H1 (cell line): ENCODE data around the gene TMEM114. TPM values are rescaled to one million over a fixed set of nuclear protein-coding genes. Genes with fewer than 3 reads are reported as not detected.

Experiments
- CTCF ChIA-PET: fragments of 300-600 bp; sonication (Branson Sonifier 250); formaldehyde crosslinking; loops from one replicate; lab custom pipeline; 2021; ENCODE audit not compliant: partially characterized antibody; lab: Charles Lee
- POLR2A ChIA-PET: fragments of 300-600 bp; sonication (Branson Sonifier 250); formaldehyde crosslinking; loops from one replicate; lab custom pipeline; 2021; ENCODE audit warnings: inconsistent platforms; ENCODE audit not compliant: partially characterized antibody; lab: Charles Lee
- DNase-seq, 2 experiments: peaks; one replicate each; pipeline versions ENCODE4 v3.0.0 to v3.0.0-alpha.2; 2010 to 2022; ENCODE audit warnings: low spot score in 2 of 2, low read depth in 1 of 2, mixed read lengths in 1 of 2
- FAIRE-seq: peaks from 2 replicates; lab custom pipeline; 2011; peaks lifted over from hg19 to GRCh38; lab: Jason Lieb, UNC
- H2AFZ ChIP-seq: 2 replicates; pipeline ENCODE4 v1.8.1; 2012; ENCODE audit warnings: low read length, inconsistent platforms
- H2AK5ac ChIP-seq: 2 replicates; pipeline ENCODE4 v1.6.1; 2013; ENCODE audit warnings: low read depth, low read length
- H2BK120ac ChIP-seq: replicated peaks from 2 replicates; pipeline ENCODE3; 2013; ENCODE audit warnings: low read depth, low read length, inconsistent platforms
- H2BK12ac ChIP-seq: 2 replicates; pipeline ENCODE4 v1.6.1; 2013; ENCODE audit warnings: low read depth, low read length
- H2BK15ac ChIP-seq: 2 replicates; pipeline ENCODE4 v1.6.1; 2013; ENCODE audit warnings: low read length
- H2BK20ac ChIP-seq: 2 replicates; pipeline ENCODE4 v1.6.1; 2013; ENCODE audit warnings: low read length
- H2BK5ac ChIP-seq: 2 replicates; pipeline ENCODE4 v1.6.1; 2013; ENCODE audit warnings: low read depth, low read length
- H3K14ac ChIP-seq: 2 replicates; pipeline ENCODE4 v1.6.1; 2013; ENCODE audit warnings: inconsistent platforms; ENCODE audit not compliant: insufficient read length
- H3K18ac ChIP-seq: 2 replicates; pipeline ENCODE4 v1.6.1; 2013; ENCODE audit warnings: low read length; ENCODE audit errors: extremely low read depth
- H3K23ac ChIP-seq: 2 replicates; pipeline ENCODE4 v1.6.1; 2013; ENCODE audit warnings: inconsistent platforms; ENCODE audit not compliant: insufficient read length
- H3K23me2 ChIP-seq: 2 replicates; pipeline ENCODE4 v1.6.1; 2013; ENCODE audit warnings: low read depth, low read length
- H3K27ac ChIP-seq: 2 replicates; pipeline ENCODE4 v1.6.1; 2011; ENCODE audit warnings: low read depth, low read length, inconsistent platforms
- H3K27me3 ChIP-seq, 4 experiments: replicated peaks in 1 of 4; 1 replicate in 1 of 4; 2 replicates in 3 of 4; pipeline versions ENCODE4 v1.6.1 to v1.8.1; 2011 to 2013; ENCODE audit warnings: low read length in 3 of 4, mild to moderate bottlenecking in 3 of 4, inconsistent platforms in 2 of 4, mixed read lengths in 2 of 4, moderate library complexity in 1 of 4; ENCODE audit not compliant: control insufficient read depth in 3 of 4, insufficient read depth in 3 of 4; ENCODE audit errors: extremely low read depth in 1 of 4
- H3K36me3 ChIP-seq, 4 experiments: 2 replicates each; pipeline versions ENCODE4 v1.6.1 to v1.8.1; 2011 to 2013; ENCODE audit warnings: mild to moderate bottlenecking in 4 of 4, low read length in 3 of 4, moderate library complexity in 2 of 4, control low read depth in 1 of 4, inconsistent platforms in 1 of 4; ENCODE audit not compliant: insufficient read depth in 4 of 4, control insufficient read depth in 2 of 4
- H3K4ac ChIP-seq: replicated peaks from 2 replicates; pipeline ENCODE3; 2013; ENCODE audit warnings: low read length, low read depth, mixed read lengths, inconsistent platforms; ENCODE audit not compliant: insufficient read length
- H3K4me1 ChIP-seq, 4 experiments: replicated peaks in 1 of 4; 1 replicate in 1 of 4; 2 replicates in 3 of 4; pipeline versions ENCODE4 v1.6.1 to v1.8.1; 2011 to 2013; ENCODE audit warnings: low read length in 3 of 4, inconsistent platforms in 2 of 4, mixed read lengths in 1 of 4; ENCODE audit not compliant: insufficient read depth in 4 of 4, control insufficient read depth in 3 of 4
- H3K4me2 ChIP-seq, 2 experiments: 2 replicates each; pipeline versions ENCODE4 v1.6.1 to v1.8.1; 2011 to 2013; ENCODE audit warnings: low read depth in 2 of 2, low read length in 2 of 2, control low read depth in 1 of 2, inconsistent platforms in 1 of 2, mild to moderate bottlenecking in 1 of 2; ENCODE audit not compliant: insufficient read depth in 1 of 2
- H3K4me3 ChIP-seq, 4 experiments: fragments of 200-600, 300-600 bp in 1 of 4; sonication (generic), shearing (Covaris generic), sonication (Bioruptor Twin) in 1 of 4; 2 replicates each; pipeline versions ENCODE4 v1.5.1 to v1.8.1; 2011 to 2016; ENCODE audit warnings: low read length in 4 of 4, low read depth in 3 of 4, control low read depth in 2 of 4, inconsistent platforms in 2 of 4, mild to moderate bottlenecking in 2 of 4, mixed read lengths in 1 of 4, moderate library complexity in 1 of 4; ENCODE audit not compliant: insufficient read depth in 2 of 4; ENCODE audit errors: extremely low read depth in 1 of 4
- H3K56ac ChIP-seq: replicated peaks from 2 replicates; pipeline ENCODE3; 2013; ENCODE audit warnings: low read depth, mild to moderate bottlenecking, mixed read lengths, low read length, inconsistent platforms; ENCODE audit not compliant: insufficient read length
- H3K79me1 ChIP-seq: 2 replicates; pipeline ENCODE4 v1.6.1; 2013; ENCODE audit warnings: low read depth, low read length, control low read depth
- H3K79me2 ChIP-seq, 2 experiments: 2 replicates each; pipeline versions ENCODE4 v1.6.1 to v1.8.1; 2012 to 2013; ENCODE audit warnings: low read length in 2 of 2, mild to moderate bottlenecking in 2 of 2, inconsistent platforms in 1 of 2; ENCODE audit not compliant: insufficient read depth in 2 of 2, control insufficient read depth in 1 of 2
- H3K9ac ChIP-seq, 4 experiments: replicated peaks in 1 of 4; 1 replicate in 1 of 4; 2 replicates in 3 of 4; pipeline versions ENCODE4 v1.6.1 to v1.8.1; 2011 to 2013; ENCODE audit warnings: low read depth in 3 of 4, low read length in 3 of 4, control low read depth in 2 of 4, mild to moderate bottlenecking in 2 of 4, moderate library complexity in 2 of 4, inconsistent platforms in 1 of 4; ENCODE audit errors: extremely low read depth in 1 of 4
- H3K9me3 ChIP-seq, 2 experiments: 2 replicates each; pipeline versions ENCODE4 v1.6.1 to v1.8.1; 2012 to 2013; ENCODE audit warnings: mild to moderate bottlenecking in 2 of 2, moderate library complexity in 2 of 2, control low read depth in 1 of 2, inconsistent platforms in 1 of 2, low read depth in 1 of 2, low read length in 1 of 2, mixed read lengths in 1 of 2; ENCODE audit not compliant: insufficient read depth in 2 of 2
- H4K20me1 ChIP-seq, 2 experiments: replicated peaks in 1 of 2; 2 replicates each; pipeline versions ENCODE3 to v1.8.1; 2011 to 2013; ENCODE audit warnings: inconsistent platforms in 2 of 2, low read length in 2 of 2, mild to moderate bottlenecking in 1 of 2; ENCODE audit not compliant: insufficient read depth in 2 of 2, control insufficient read depth in 1 of 2
- H4K5ac ChIP-seq: 2 replicates; pipeline ENCODE4 v1.6.1; 2013; ENCODE audit warnings: low read length, low read depth, mixed read lengths, inconsistent platforms; ENCODE audit not compliant: insufficient read length
- H4K8ac ChIP-seq: 2 replicates; pipeline ENCODE4 v1.8.0; 2013; ENCODE audit warnings: mild to moderate bottlenecking, moderate library complexity, low read length, inconsistent platforms; ENCODE audit not compliant: insufficient read depth; ENCODE audit errors: extremely low read depth
- H4K91ac ChIP-seq: replicated peaks from 2 replicates; pipeline ENCODE3; 2013; ENCODE audit warnings: low read length, mixed read lengths, inconsistent platforms; ENCODE audit not compliant: insufficient read length
- ATF3 ChIP-seq: IDR thresholded peaks from 2 replicates; pipeline ENCODE4 v1.6.1; 2011; ENCODE audit warnings: low read depth, mild to moderate bottlenecking, low read length; ENCODE audit not compliant: insufficient read depth
- CEBPB ChIP-seq: IDR thresholded peaks from 2 replicates; pipeline ENCODE4 v1.6.1; 2012; ENCODE audit warnings: low read depth, low read length
- CHD2 ChIP-seq: IDR thresholded peaks from 2 replicates; pipeline ENCODE4 v1.6.1; 2012; ENCODE audit warnings: low read length, improper control_type of control experiment
- CTBP2 ChIP-seq: IDR thresholded peaks from 2 replicates; pipeline ENCODE4 v1.7.0; 2011; ENCODE audit warnings: borderline replicate concordance, mild to moderate bottlenecking, moderate library complexity, mixed read lengths, low read length; ENCODE audit not compliant: insufficient read depth, insufficient read length
- EP300 ChIP-seq, 2 experiments: IDR thresholded peaks; 1 replicate in 1 of 2; 2 replicates in 1 of 2; pipeline ENCODE4 v1.6.1; 2011 to 2012; ENCODE audit warnings: low read depth in 2 of 2, low read length in 2 of 2, mild to moderate bottlenecking in 2 of 2, borderline replicate concordance in 1 of 2, inconsistent platforms in 1 of 2, moderate library complexity in 1 of 2
- HDAC2 ChIP-seq, 2 experiments: fragments of 300-600 bp in 1 of 2; sonication (generic) in 1 of 2; IDR thresholded peaks; 2 replicates each; pipeline ENCODE4 v1.6.1; 2011 to 2012; ENCODE audit warnings: low read depth in 2 of 2, low read length in 2 of 2, mild to moderate bottlenecking in 2 of 2, moderate library complexity in 2 of 2, borderline replicate concordance in 1 of 2, inconsistent platforms in 1 of 2
- SAP30 ChIP-seq: fragments of 300-600 bp; sonication (generic); IDR thresholded peaks from 2 replicates; pipeline ENCODE4 v1.7.1; 2012; ENCODE audit warnings: low read length, moderate library complexity, mild to moderate bottlenecking, inconsistent platforms; ENCODE audit not compliant: insufficient read depth, insufficient replicate concordance
- SP2 ChIP-seq: IDR thresholded peaks from 2 replicates; pipeline ENCODE4 v1.6.1; 2012; ENCODE audit warnings: mild to moderate bottlenecking, low read length, inconsistent platforms
- TAF1 ChIP-seq: IDR thresholded peaks from 2 replicates; pipeline ENCODE4 v1.6.1; 2011; ENCODE audit warnings: mild to moderate bottlenecking, low read depth, low read length
- WGBS, 2 experiments: shearing (Covaris generic) in 1 of 2; methylation state at CpG; one replicate each; pipeline versions ENCODE4 v1.1.6 to v1.1.7; 2013 to 2015; ENCODE audit warnings: low lambda C conversion rate in 2 of 2, mixed read lengths in 2 of 2, inconsistent platforms in 1 of 2, low coverage in 1 of 2, missing lambda C conversion rate in 1 of 2; ENCODE audit not compliant: insufficient replicate concordance in 2 of 2, insufficient coverage in 1 of 2, insufficient read length in 1 of 2; ENCODE audit errors: extremely low coverage in 1 of 2, missing lambda C conversion rate in 1 of 2; 5-methylcytosine and 5-hydroxymethylcytosine counted together
- polyA plus RNA-seq, 7 experiments: library from polyadenylated mRNA; depleted of rRNA in 3 of 7; stranded (reverse) in 5 of 7; unstranded in 2 of 7; fragments of >200 nt in 5 of 7; fragments of 200-250 nt in 2 of 7; gene quantifications; 1 replicate in 5 of 7; 2 replicates in 1 of 7; 4 replicates in 1 of 7; pipeline versions ENCODE4 v1.2.1 to v1.2.3, GENCODE V29; 2011 to 2013; ENCODE audit warnings: missing spikeins in 2 of 7, mixed read lengths in 2 of 7
- total RNA-seq: library from RNA; stranded (reverse); fragmentation: NEBNext Ultra II Directional; extraction: Animal tissue kit (Norgen Biotek cat#: 25700); gene quantifications from 2 replicates; pipeline ENCODE4 v1.2.1, GENCODE V29; 2021

Gene TMEM114
- total and polyA plus RNA-seq, 2 of the 8 experiments (the other 6 are each of a cell fraction or from before 2014, with no cell fraction given), result 1.6 to 2.9 TPM

- H3K14ac ChIP-seq, result no peak overlapping the region
- no peak overlapping the region for H4K91ac ChIP-seq
- DNase-seq (no peak), FAIRE-seq (no peak)
- no peak overlapping the region for H2BK15ac ChIP-seq
- H2BK5ac ChIP-seq, result no peak overlapping the region
- no peak overlapping the region for H2AK5ac ChIP-seq
- H4K8ac ChIP-seq, result no peak overlapping the region
- H3K23ac ChIP-seq, result no peak overlapping the region
- H3K9ac ChIP-seq, result no peak overlapping the region
- peaks cover 23% of the 10 kb centered on the region for H3K79me1 ChIP-seq
- no peak overlapping the region for H2BK120ac ChIP-seq
- no peak overlapping the region for H3K56ac ChIP-seq
- H3K4me2 ChIP-seq, result no peak overlapping the region
- H3K9me3 ChIP-seq, result no peaks in the 10 kb centered on the region
- 89% methylated on average over 4 of the region's 4 CpGs; no CpG with 5 or more reads in 1 of the 2 experiments for WGBS, 2 experiments
- no peaks in the 10 kb centered on the region; the same call in 1 of the 2 replicates for H3K23me2 ChIP-seq
- H3K27me3 ChIP-seq, result no peaks in the 10 kb centered on the region
- H2AFZ ChIP-seq, result no peak overlapping the region
- peaks cover 9 to 19% of the 10 kb centered on the region in 2 experiments for H4K20me1 ChIP-seq
- H3K36me3 ChIP-seq, result peaks cover 34 to 73% (median 58%) of the 10 kb centered on the region in 4 experiments
- no peak overlapping the region for H4K5ac ChIP-seq
- H3K4me3 ChIP-seq, result no peak overlapping the region
- no peak overlapping the region for H3K4ac ChIP-seq
- H3K27ac ChIP-seq, result no peak overlapping the region
- peaks cover 6 to 35% of the 10 kb centered on the region in 2 experiments; a peak in 2 of 4 replicates for H3K79me2 ChIP-seq
- TF ChIP-seq EP300 (IDR thresholded peaks at IDR 0.05; ENCODE audit: borderline replicate concordance in 1 of 2, low read depth in 2 of 2, low read length in 2 of 2), result no peak
- TF ChIP-seq SAP30, result no peak
- no peak for TF ChIP-seq ATF3
- no peak for TF ChIP-seq CEBPB
- TF ChIP-seq CTBP2, result no peak
- TF ChIP-seq HDAC2 (IDR thresholded peaks at IDR 0.05; ENCODE audit: borderline replicate concordance in 1 of 2, low read depth in 2 of 2, low read length in 2 of 2), result no peak
- TF ChIP-seq SP2, result no peak
- no peak for TF ChIP-seq CHD2
- no peak for TF ChIP-seq TAF1
- H3K18ac ChIP-seq, result no peak overlapping the region
- ChIA-PET CTCF (interaction anchor here (0.6 to 24.1 kb wide), 5 partner anchors 9 to 246 kb away, joined by 3 to 416 read pairs (median 7); no protein-coding TSS in a partner anchor), POLR2A (interaction anchor here (1.2 to 4.2 kb wide), 7 partner anchors 9 to 55 kb away, joined by 3 to 14 read pairs (median 3); no protein-coding TSS in a partner anchor)
- H3K4me1 ChIP-seq, result no peaks in the 10 kb centered on the region; a peak in 1 of 7 replicates
- H2BK12ac ChIP-seq, result no peak overlapping the region
- H2BK20ac ChIP-seq, result no peak overlapping the region
These were observed 37.1 kb upstream of the TMEM114 start for GRCh38 chr16:8627456-8627855.
